ENCODE measurements around the gene TUBA1B. TPM values are rescaled to one million over a fixed set of nuclear protein-coding genes. Genes with fewer than 3 reads are reported as not detected.

The TUBA1B gene
- total and polyA plus RNA-seq, 4 donors: 1,390 to 2,528 (median 2,020) TPM

DNA sequence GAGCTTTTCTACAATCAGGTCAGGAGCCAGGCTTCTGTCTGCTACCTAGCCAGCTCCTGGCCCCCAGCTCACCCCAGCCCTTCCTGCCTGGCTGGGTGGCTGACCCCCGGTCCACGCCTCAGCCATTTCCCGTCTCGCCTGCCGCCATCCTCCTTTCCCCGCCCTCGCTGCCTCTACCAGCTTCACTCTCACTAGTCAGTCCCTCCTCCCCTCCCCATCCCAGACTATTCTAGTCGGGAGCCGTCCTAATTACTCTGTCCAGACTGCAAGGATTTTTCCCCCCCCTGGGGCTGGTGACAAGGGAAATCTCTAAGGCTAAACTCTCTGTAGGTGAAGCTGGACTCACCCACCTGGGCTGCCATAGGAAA lies 37.4 kb downstream of the TUBA1B start:
- WGBS (ENCODE audit: insufficient coverage): 5% methylated on average over 8 of the region's 9 CpGs
- Histone ChIP-seq H3K4me3 (ENCODE audit: low read depth, low read length) (peak overlapping the region; percentile 53), H3K36me3 (ENCODE audit: control insufficient read depth, insufficient read depth, low read length) (peaks cover 28% of the 10 kb centered on the region), H3K4me1 (ENCODE audit: control insufficient read depth, insufficient read depth, low read length) (peaks cover 65% of the 10 kb centered on the region), H3K27me3 (ENCODE audit: control insufficient read depth, insufficient read depth, low read length) (peaks cover 61% of the 10 kb centered on the region), H3K9me3 (ENCODE audit: control insufficient read depth, insufficient read depth, low read length) (no peaks in the 10 kb centered on the region), H3K27ac (ENCODE audit: low read depth, low read length) (peak overlapping the region; percentile 64)
- peak in 2 of 6 donors; percentile 7 to 31 for DNase-seq (ENCODE audit: low read depth in 4 of 6, low spot score in 6 of 6)

DNA sequence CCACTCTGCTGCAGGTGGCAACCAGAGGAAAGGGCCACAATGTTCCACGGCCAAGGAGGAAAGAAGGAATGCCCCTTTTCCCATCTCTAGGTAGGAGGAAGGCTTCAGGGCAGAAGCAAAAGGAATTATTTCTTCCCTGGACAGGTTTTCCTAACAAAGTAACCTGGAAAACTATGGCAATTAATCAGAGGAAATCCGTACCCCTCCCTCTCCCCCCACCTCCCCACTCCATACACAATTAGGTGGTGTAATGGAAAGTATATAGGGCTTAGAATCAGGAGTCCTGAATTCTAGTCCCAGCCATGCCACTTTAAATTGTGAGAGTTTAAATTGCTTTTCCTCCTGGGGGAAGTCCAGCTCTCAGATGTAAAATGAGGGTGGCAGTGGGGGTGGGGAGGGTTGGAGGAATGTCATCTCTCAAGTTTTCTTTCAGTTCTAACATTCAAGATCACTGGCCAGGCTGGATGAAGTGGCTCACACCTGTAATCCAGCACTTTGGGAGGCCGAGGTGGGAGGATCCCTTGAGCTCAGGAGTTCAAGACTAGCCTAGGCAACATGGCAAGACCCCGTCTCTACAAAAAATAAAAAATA lies 38.3 kb downstream of the TUBA1B start:
- Histone ChIP-seq H3K9me3 (ENCODE audit: control insufficient read depth, insufficient read depth, low read length) (no peaks in the 10 kb centered on the region), H3K27ac (ENCODE audit: low read depth, low read length) (peak overlapping the region; percentile 85), H3K4me1 (ENCODE audit: control insufficient read depth, insufficient read depth, low read length) (peaks cover 71% of the 10 kb centered on the region), H3K36me3 (ENCODE audit: control insufficient read depth, insufficient read depth, low read length) (peaks cover 19% of the 10 kb centered on the region), H3K4me3 (ENCODE audit: low read depth, low read length) (peak overlapping the region; percentile 53), H3K27me3 (ENCODE audit: control insufficient read depth, insufficient read depth, low read length) (peaks cover 66% of the 10 kb centered on the region)
- 57% methylated on average over 1 of the region's 4 CpGs for WGBS (ENCODE audit: insufficient coverage)
- DNase-seq (ENCODE audit: low read depth in 4 of 6, low spot score in 6 of 6): no peak

DNA sequence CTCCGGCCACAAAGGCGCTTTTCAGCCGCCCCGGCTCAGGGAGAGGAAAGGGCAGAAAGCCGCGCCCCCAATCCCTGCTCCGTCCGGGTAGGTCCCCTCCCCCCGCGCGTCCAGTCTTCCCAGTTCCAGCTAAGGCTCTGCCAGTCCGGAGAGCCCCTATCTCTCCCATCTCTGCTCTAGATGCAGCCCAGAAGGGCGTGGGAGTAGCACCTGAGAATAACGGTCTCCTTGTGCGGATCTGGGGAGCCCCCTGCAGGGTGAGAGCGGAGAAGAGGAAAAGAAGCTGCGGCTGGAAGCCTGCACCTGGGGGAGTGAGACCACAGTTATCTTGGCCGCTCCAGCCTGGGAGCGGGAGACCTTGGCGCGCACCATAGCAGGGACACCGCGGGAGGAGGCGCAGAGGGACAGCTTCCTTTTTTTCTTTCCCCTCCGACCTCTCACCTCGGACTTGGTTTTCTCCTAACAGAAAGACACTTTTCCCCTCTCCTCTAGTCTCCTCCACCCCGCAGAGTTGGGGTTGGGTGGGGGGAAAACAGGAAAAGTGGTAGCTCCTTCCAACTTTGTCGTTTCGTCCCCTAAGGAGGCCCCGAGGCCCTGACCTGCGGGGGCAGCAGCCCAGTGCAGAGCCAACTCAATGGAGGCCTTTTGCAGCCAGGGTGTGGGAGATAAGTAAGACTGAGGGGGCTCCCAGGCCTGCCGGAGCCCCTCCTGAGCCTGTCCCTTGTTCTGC lies 38.9 kb downstream of the TUBA1B start:
- Histone ChIP-seq H3K27ac (ENCODE audit: low read depth, low read length) (peak overlapping the region; percentile 85), H3K4me1 (ENCODE audit: control insufficient read depth, insufficient read depth, low read length) (peaks cover 67% of the 10 kb centered on the region), H3K4me3 (ENCODE audit: low read depth, low read length) (peak overlapping the region; percentile 53), H3K36me3 (ENCODE audit: control insufficient read depth, insufficient read depth, low read length) (peaks cover 13% of the 10 kb centered on the region), H3K27me3 (ENCODE audit: control insufficient read depth, insufficient read depth, low read length) (peaks cover 66% of the 10 kb centered on the region), H3K9me3 (ENCODE audit: control insufficient read depth, insufficient read depth, low read length) (no peaks in the 10 kb centered on the region)
- peak in 2 of 6 donors; percentile 74 to 88 for DNase-seq (ENCODE audit: low read depth in 4 of 6, low spot score in 6 of 6)
- WGBS (ENCODE audit: insufficient coverage): 4% methylated on average over 23 of the region's 32 CpGs

DNA sequence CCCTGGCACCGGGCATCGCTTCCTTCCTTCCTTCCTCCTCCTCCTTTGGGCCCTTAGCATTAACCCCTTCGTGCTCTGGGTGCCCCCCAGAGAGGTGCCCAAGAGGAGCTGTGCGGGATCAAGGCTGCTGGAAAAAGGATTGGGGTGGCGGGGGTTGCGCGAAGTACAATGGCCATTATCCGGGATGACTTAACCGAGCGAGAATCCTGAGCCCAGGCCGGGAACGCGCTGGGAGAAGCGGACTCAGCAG lies 39.4 kb downstream of the TUBA1B start:
- H3K27ac ChIP-seq (ENCODE audit: low read depth, low read length): peak overlapping the region; percentile 86

DNA sequence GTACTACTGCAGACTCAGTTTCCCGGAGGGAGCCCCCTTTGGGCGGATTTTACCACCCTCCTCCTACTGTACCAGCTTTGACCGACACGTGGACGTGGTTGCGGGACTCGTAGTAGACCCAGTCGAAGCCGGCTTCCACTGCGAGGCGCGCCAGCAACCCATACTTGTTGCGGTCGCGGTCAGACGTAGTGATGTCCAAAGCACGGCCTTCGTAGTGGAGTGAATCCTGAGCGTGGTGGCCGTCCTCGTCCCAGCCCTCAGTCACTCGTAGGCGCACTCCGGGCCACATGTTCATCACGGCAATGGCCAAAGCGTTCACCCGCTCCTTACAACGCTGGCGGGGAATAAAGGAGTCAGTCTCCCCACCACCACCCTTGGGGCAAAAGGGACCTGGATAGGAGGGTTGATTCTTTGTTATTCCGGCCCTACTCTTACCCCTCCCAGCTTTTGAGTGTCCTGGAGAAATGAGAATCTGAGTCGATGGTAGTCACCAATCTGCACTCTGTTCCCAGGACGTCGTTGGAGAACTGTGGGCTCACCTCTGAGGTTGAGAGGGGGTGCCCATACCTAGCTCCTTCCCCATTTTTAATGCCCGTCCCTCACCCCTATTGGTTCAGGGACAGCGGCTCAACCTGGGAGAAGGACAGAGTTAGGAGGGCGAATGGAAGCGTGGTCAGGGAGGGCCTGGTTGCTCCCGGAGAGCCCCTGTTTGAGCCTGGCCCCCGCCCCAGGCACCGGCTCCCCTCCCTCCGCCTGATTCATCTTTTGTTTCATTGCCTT lies 39.9 kb downstream of the TUBA1B start:
- Histone ChIP-seq H3K36me3 (ENCODE audit: control insufficient read depth, insufficient read depth, low read length) (peaks cover 5% of the 10 kb centered on the region), H3K9me3 (ENCODE audit: control insufficient read depth, insufficient read depth, low read length) (no peaks in the 10 kb centered on the region), H3K4me1 (ENCODE audit: control insufficient read depth, insufficient read depth, low read length) (peaks cover 66% of the 10 kb centered on the region), H3K27me3 (ENCODE audit: control insufficient read depth, insufficient read depth, low read length) (peaks cover 66% of the 10 kb centered on the region), H3K4me3 (ENCODE audit: low read depth, low read length) (peak overlapping the region; percentile 53), H3K27ac (ENCODE audit: low read depth, low read length) (peak overlapping the region; percentile 86)
- 8% methylated on average over 29 of the region's 41 CpGs for WGBS (ENCODE audit: insufficient coverage)
- DNase-seq (ENCODE audit: low read depth in 4 of 6, low spot score in 6 of 6): peak in 1 of 6 donors; percentile 12

More for the DNA sequence above, 39.4 kb downstream of the TUBA1B start:
- Histone ChIP-seq H3K27me3 (ENCODE audit: control insufficient read depth, insufficient read depth, low read length) (peaks cover 66% of the 10 kb centered on the region), H3K4me1 (ENCODE audit: control insufficient read depth, insufficient read depth, low read length) (peaks cover 66% of the 10 kb centered on the region), H3K9me3 (ENCODE audit: control insufficient read depth, insufficient read depth, low read length) (no peaks in the 10 kb centered on the region), H3K36me3 (ENCODE audit: control insufficient read depth, insufficient read depth, low read length) (peaks cover 8% of the 10 kb centered on the region), H3K4me3 (ENCODE audit: low read depth, low read length) (peak overlapping the region; percentile 53)
- DNase-seq (ENCODE audit: low read depth in 4 of 6, low spot score in 6 of 6): no peak
- WGBS (ENCODE audit: insufficient coverage): under 1% methylated on average over 12 of the region's 14 CpGs

DNA sequence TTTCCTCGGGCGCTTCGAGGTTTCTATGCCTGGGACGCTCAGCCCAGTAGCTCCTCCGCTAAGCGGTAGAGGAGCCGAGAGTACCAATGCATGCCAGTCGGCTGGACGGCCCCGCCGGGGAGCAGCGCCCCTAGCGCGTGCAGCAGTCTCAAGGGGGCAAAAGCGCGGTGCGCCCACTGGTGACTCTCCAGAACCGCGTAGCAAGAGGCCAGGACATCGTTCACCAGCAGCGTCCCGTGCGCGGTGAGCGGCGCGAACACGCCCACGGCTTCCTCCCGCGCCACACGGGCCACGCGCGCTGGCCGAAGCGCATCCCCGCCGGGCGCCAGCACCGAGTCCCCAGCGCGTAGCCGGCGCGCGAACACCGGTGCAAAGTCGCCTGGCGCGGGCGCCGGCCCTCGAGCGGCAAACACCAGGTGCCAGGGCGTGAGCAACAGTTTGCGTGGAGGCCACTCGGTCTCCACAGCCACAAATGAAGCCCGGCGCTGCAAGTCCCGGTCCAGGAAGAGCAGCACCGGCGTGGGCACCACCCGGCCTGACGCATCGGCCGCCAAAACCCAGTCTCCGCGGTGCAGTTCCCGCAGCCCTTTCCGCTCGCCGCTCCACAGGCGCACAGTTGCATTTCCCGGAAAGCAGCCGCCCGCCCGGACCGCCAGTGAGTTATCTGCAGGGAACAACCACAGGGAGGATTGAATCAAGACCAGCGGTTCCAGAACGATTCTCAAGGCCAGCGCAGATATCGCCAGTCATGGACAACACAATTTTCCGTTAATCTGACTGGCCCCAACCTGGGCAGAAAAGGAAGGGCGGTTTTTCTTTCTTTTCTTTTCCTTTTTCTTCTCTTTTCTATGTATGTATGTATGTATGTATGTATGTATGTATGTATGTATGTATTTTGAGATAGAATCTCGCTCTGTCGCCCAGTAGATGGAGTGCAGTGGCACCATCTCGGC lies 41.1 kb downstream of the TUBA1B start:
- H3K27me3 ChIP-seq (ENCODE audit: control insufficient read depth, insufficient read depth, low read length): peaks cover 64% of the 10 kb centered on the region
- peak overlapping the region; percentile 36 for H3K4me3 ChIP-seq (ENCODE audit: low read depth, low read length)
- H3K36me3 ChIP-seq (ENCODE audit: control insufficient read depth, insufficient read depth, low read length): no peaks in the 10 kb centered on the region
- H3K9me3 ChIP-seq (ENCODE audit: control insufficient read depth, insufficient read depth, low read length): no peaks in the 10 kb centered on the region
- peak overlapping the region; percentile 86 for H3K27ac ChIP-seq (ENCODE audit: low read depth, low read length)
- peaks cover 66% of the 10 kb centered on the region for H3K4me1 ChIP-seq (ENCODE audit: control insufficient read depth, insufficient read depth, low read length)
- peak in 2 of 6 donors; percentile 57 to 61 for DNase-seq (ENCODE audit: low read depth in 4 of 6, low spot score in 6 of 6)
- WGBS (ENCODE audit: insufficient coverage): 1% methylated on average over 84 of the region's 88 CpGs

DNA sequence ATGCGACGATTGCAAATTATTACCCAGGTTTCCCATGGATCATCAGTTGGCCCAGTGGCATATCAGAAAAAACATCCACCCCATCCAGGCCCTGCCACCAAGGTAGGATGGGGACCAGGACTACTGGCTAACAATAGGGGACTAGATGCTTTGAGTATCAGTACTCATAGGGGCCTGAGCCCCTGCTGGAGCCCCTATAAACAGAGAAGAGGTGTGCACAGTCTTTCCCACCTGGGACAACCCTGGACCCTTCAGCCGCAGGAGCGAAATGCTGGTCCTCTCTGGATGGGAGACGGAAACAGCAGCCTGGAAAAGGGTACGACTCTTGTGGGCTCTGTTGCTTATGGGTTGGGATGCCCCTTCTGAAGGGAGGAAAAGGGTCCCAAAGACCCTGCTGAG lies 42.3 kb downstream of the TUBA1B start:
- peaks cover 55% of the 10 kb centered on the region for H3K4me1 ChIP-seq (ENCODE audit: control insufficient read depth, insufficient read depth, low read length)
- 100% methylated on average over 1 of the region's 6 CpGs for WGBS (ENCODE audit: insufficient coverage)
- H3K27ac ChIP-seq (ENCODE audit: low read depth, low read length): no peak overlapping the region
- no peaks in the 10 kb centered on the region for H3K9me3 ChIP-seq (ENCODE audit: control insufficient read depth, insufficient read depth, low read length)
- no peak overlapping the region for H3K4me3 ChIP-seq (ENCODE audit: low read depth, low read length)
- no peaks in the 10 kb centered on the region for H3K36me3 ChIP-seq (ENCODE audit: control insufficient read depth, insufficient read depth, low read length)
- peaks cover 56% of the 10 kb centered on the region for H3K27me3 ChIP-seq (ENCODE audit: control insufficient read depth, insufficient read depth, low read length)
- no peak for DNase-seq (ENCODE audit: low read depth in 4 of 6, low spot score in 6 of 6)

DNA sequence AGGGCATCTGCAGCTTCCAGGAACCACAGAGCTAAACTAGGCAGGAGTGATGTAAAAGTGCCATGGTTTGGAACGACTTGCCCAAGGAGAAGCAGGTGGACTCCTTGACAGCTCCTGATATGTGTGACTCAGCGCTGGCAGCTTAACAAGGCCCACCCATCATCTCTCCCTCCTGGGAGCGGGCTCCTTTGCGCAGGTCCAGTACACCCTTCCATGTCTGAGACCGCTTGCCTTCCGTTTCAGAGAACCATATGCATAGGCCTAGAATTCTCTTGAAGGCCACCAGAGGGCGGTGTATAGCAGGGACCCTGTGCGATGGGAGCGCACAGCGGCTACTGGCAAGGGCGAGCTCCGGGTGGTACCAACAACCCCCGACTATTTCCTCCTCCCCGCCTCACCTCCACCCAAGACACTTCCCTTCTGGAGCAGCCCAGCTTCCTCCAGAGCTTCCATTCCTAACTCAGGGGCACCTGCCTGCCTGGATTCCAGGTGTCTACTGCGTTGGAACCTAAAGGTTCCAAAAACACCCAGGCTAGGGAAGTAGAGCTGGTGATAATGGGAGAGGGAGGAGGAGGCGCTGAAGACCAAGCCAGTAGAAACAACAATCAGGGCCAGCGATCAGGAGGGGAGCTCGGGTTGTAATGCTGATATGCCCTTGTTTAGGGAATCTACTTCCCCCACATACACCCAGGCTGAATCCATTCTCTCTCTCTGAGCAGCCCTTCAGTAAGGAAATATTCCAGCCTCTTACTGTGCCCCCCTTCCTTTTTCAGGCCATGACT lies 42.9 kb downstream of the TUBA1B start:
- under 1% methylated on average over 13 of the region's 18 CpGs for WGBS (ENCODE audit: insufficient coverage)
- H3K36me3 ChIP-seq (ENCODE audit: control insufficient read depth, insufficient read depth, low read length): no peaks in the 10 kb centered on the region
- H3K27ac ChIP-seq (ENCODE audit: low read depth, low read length): peak overlapping the region; percentile 40
- peak overlapping the region; percentile 18 for H3K4me3 ChIP-seq (ENCODE audit: low read depth, low read length)
- no peaks in the 10 kb centered on the region for H3K9me3 ChIP-seq (ENCODE audit: control insufficient read depth, insufficient read depth, low read length)
- H3K27me3 ChIP-seq (ENCODE audit: control insufficient read depth, insufficient read depth, low read length): peaks cover 50% of the 10 kb centered on the region
- DNase-seq (ENCODE audit: low read depth in 4 of 6, low spot score in 6 of 6): peak in 4 of 6 donors; percentile 72 to 97 (median 87)
- H3K4me1 ChIP-seq (ENCODE audit: control insufficient read depth, insufficient read depth, low read length): peaks cover 49% of the 10 kb centered on the region

Data from spinal cord (tissue), 10 donors.